Endothelial cell of umbilical vein (primary cell): ENCODE measurements around the gene MLEC. TPM values are rescaled to one million over a fixed set of nuclear protein-coding genes. Genes with fewer than 3 reads are reported as not detected.

ENCODE experiments used
- BruUV-seq: library from RNA; stranded (reverse); fragments of 400-500 nt; replicated peaks from 2 replicates; lab custom pipeline; 2021; lab: Mats Ljungman, UMichigan
- CTCF ChIA-PET: fragments of 300-600, 350-600 bp; sonication (Branson Sonifier 250); formaldehyde crosslinking; loops from one replicate; lab custom pipeline; 2021; ENCODE audit warnings: antibody characterized with exemption, inconsistent platforms; lab: Charles Lee
- POLR2A ChIA-PET: fragments of 300-600, 350-600 bp; sonication (Branson Sonifier 250); formaldehyde crosslinking; loops from one replicate; lab custom pipeline; 2021; ENCODE audit warnings: antibody characterized with exemption, inconsistent platforms; lab: Charles Lee
- DNase-seq: peaks from one replicate; pipeline ENCODE4 v3.0.0-alpha.2; 2011; ENCODE audit warnings: low read depth, low spot score
- FAIRE-seq: peaks from 2 replicates; lab custom pipeline; 2011; peaks lifted over from hg19 to GRCh38; lab: Jason Lieb, UNC
- H2AFZ ChIP-seq: 2 replicates; pipeline ENCODE4 v1.6.0; 2012; ENCODE audit warnings: low read depth, low read length, control low read depth, inconsistent platforms
- H3K27ac ChIP-seq: 2 replicates; pipeline ENCODE4 v1.5.1; 2011; ENCODE audit warnings: low read depth, mild to moderate bottlenecking, control low read depth, low read length, moderate library complexity; ENCODE audit not compliant: insufficient read depth
- H3K27me3 ChIP-seq, 2 experiments: 2 replicates each; pipeline versions ENCODE4 v1.6.0 to v1.6.1; 2011; ENCODE audit warnings: low read length in 2 of 2, mixed read lengths in 1 of 2; ENCODE audit not compliant: control insufficient read depth in 2 of 2, insufficient read depth in 2 of 2
- H3K36me3 ChIP-seq, 2 experiments: 2 replicates in 1 of 2; 3 replicates in 1 of 2; pipeline ENCODE4 v1.5.1; 2011; ENCODE audit warnings: low read length in 2 of 2, mild to moderate bottlenecking in 1 of 2, moderate library complexity in 1 of 2; ENCODE audit not compliant: control insufficient read depth in 2 of 2, insufficient read depth in 2 of 2; ENCODE audit errors: extremely low read depth in 1 of 2
- H3K4me1 ChIP-seq: 3 replicates; pipeline ENCODE4 v1.5.1; 2011; ENCODE audit warnings: mild to moderate bottlenecking, low read length; ENCODE audit not compliant: control insufficient read depth, insufficient read depth; ENCODE audit errors: extremely low read depth
- H3K4me2 ChIP-seq: 2 replicates; pipeline ENCODE4 v1.6.1; 2011; ENCODE audit warnings: low read length, control low read depth, mixed read lengths; ENCODE audit not compliant: insufficient read depth
- H3K4me3 ChIP-seq, 3 experiments: fragments of 200-600 bp in 1 of 3; sonication (generic), shearing (Covaris generic) in 1 of 3; replicated peaks in 1 of 3; 2 replicates each; pipeline ENCODE4 v1.5.1; 2011 to 2016; ENCODE audit warnings: control low read depth in 3 of 3, low read length in 3 of 3, mild to moderate bottlenecking in 2 of 3, inconsistent platforms in 1 of 3, low read depth in 1 of 3, moderate library complexity in 1 of 3; ENCODE audit not compliant: insufficient read depth in 1 of 3
- H3K79me2 ChIP-seq: 2 replicates; pipeline ENCODE4 v1.6.0; 2012; ENCODE audit warnings: low read length, inconsistent platforms; ENCODE audit not compliant: control insufficient read depth, insufficient read depth
- H3K9ac ChIP-seq: replicated peaks from 2 replicates; pipeline ENCODE3; 2011; ENCODE audit warnings: low read length, control low read depth; ENCODE audit not compliant: insufficient read depth; ENCODE audit errors: extremely low read depth
- H3K9me1 ChIP-seq: replicated peaks from 3 replicates; pipeline ENCODE4 v1.6.0; 2011; ENCODE audit warnings: mild to moderate bottlenecking, low read length; ENCODE audit not compliant: control insufficient read depth, insufficient read depth; ENCODE audit errors: extremely low read depth
- H3K9me3 ChIP-seq: replicated peaks from 2 replicates; pipeline ENCODE4 v1.5.1; 2012; ENCODE audit warnings: low read length, inconsistent platforms; ENCODE audit not compliant: control insufficient read depth, insufficient read depth
- H4K20me1 ChIP-seq: replicated peaks from 2 replicates; pipeline ENCODE3; 2011; ENCODE audit warnings: mild to moderate bottlenecking, low read length; ENCODE audit not compliant: control insufficient read depth, insufficient read depth; ENCODE audit errors: extremely low read depth
- EZH2 ChIP-seq: IDR thresholded peaks from 2 replicates; pipeline ENCODE4 v1.6.1; 2012; ENCODE audit warnings: borderline replicate concordance, low read depth, mild to moderate bottlenecking, moderate library complexity, low read length, inconsistent platforms; ENCODE audit not compliant: severe bottlenecking
- FOS ChIP-seq: IDR thresholded peaks from 2 replicates; pipeline ENCODE4 v1.6.1; 2011; ENCODE audit warnings: mild to moderate bottlenecking, low read length, moderate library complexity, borderline replicate concordance; ENCODE audit not compliant: insufficient read depth
- GATA2 ChIP-seq: IDR thresholded peaks from 2 replicates; pipeline ENCODE4 v1.7.0; 2011; ENCODE audit warnings: low read depth, mild to moderate bottlenecking, moderate library complexity, mixed read lengths, low read length; ENCODE audit not compliant: insufficient read length, insufficient read depth
- JUN ChIP-seq: IDR thresholded peaks from 2 replicates; pipeline ENCODE4 v1.6.1; 2011; ENCODE audit warnings: borderline replicate concordance, low read depth; ENCODE audit not compliant: insufficient read length, insufficient read depth
- MYC ChIP-seq: IDR thresholded peaks from one replicate; pipeline ENCODE4 v1.6.1; 2011; ENCODE audit warnings: mild to moderate bottlenecking, low read depth, low read length
- POLR2A ChIP-seq: IDR thresholded peaks from 2 replicates; pipeline ENCODE4 v1.6.1; 2012; ENCODE audit warnings: low read depth, mild to moderate bottlenecking, control low read depth, low read length
- POLR2AphosphoS5 ChIP-seq: IDR thresholded peaks from 2 replicates; pipeline ENCODE4 v1.6.1; 2012; ENCODE audit warnings: low read depth, mild to moderate bottlenecking, control low read depth, low read length, moderate library complexity; ENCODE audit not compliant: insufficient read depth
- dilution Hi-C: fragments of 300-500 bp; cut with MboI; formaldehyde crosslinking; loops from one replicate; pipeline ENCODE4 v1.15.0; 2019; ENCODE audit warnings: low sequenced_read_pairs; ENCODE audit not compliant: extremely low pct_ligation_motif_present
- intact Hi-C: fragments of 100-400 bp; cut with micrococcal nuclease; formaldehyde crosslinking; loops from one replicate; pipeline ENCODE4 v1.10.0; 2022
- polyA plus RNA-seq, 4 experiments: library from polyadenylated mRNA; depleted of rRNA in 3 of 4; stranded (reverse) in 3 of 4; unstranded in 1 of 4; fragments of >200 nt; gene quantifications; 2 replicates each; pipeline versions ENCODE4 v1.2.1 to v1.2.3, GENCODE V29; 2011 to 2012; ENCODE audit warnings: missing spikeins in 1 of 4
- total RNA-seq: library from RNA; stranded (reverse); gene quantifications from 2 replicates; pipeline ENCODE4 v1.2.3, GENCODE V29; 2021
- TF ChIP-seq, protein P1 (sequence below), 2 donors: IDR thresholded peaks; 1 replicate in 1 of 2; 2 replicates in 1 of 2; pipeline ENCODE4 v1.5.1; 2011; ENCODE audit warnings: low read length in 2 of 2, mild to moderate bottlenecking in 2 of 2, moderate library complexity in 2 of 2, control low read depth in 1 of 2, inconsistent platforms in 1 of 2, low read depth in 1 of 2; ENCODE audit not compliant: insufficient read depth in 1 of 2; ENCODE audit errors: extremely low read depth in 1 of 2
- TF ChIP-seq, protein P2 (sequence below): IDR thresholded peaks from 2 replicates; pipeline ENCODE4 v1.6.1; 2011; ENCODE audit not compliant: insufficient read depth, insufficient read length

The MLEC gene
- total and polyA plus RNA-seq, 2 donors (not counting 3 experiments of a cell fraction or from before 2014, with no cell fraction given), result 28.4 to 144 TPM

DNA sequence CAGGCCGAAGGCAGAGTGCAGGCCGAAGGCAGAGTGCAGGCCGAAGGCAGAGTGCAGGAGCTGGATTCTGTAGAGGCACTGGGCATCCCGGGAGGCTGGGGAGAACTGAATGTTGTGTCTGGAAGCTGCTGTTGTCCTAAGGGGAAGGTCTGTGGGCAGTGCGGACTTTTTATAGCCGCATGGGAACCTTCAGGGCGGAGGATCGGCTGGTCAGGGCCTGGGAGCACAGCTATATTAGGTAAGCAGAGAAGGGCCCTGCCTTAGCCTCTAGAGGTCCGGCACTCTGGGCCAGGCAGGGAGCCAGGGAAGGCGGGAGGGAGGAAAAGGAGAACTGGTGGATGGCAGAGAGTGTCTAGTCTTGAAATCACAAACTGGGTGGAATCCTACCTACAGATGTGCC lies 32.3 kb upstream of the MLEC start:
- POLR2A ChIA-PET, result no interaction called here
- CTCF ChIA-PET, result interaction anchor here (1.3 kb wide), 1 partner anchor 23 kb away, joined by 4 read pairs; no protein-coding TSS in a partner anchor
- TF ChIP-seq POLR2A (no peak), MYC (no peak), POLR2AphosphoS5 (no peak), FOS (no peak), GATA2 (no peak), EZH2 (no peak), JUN (no peak)
- TF ChIP-seq, protein P1, sequence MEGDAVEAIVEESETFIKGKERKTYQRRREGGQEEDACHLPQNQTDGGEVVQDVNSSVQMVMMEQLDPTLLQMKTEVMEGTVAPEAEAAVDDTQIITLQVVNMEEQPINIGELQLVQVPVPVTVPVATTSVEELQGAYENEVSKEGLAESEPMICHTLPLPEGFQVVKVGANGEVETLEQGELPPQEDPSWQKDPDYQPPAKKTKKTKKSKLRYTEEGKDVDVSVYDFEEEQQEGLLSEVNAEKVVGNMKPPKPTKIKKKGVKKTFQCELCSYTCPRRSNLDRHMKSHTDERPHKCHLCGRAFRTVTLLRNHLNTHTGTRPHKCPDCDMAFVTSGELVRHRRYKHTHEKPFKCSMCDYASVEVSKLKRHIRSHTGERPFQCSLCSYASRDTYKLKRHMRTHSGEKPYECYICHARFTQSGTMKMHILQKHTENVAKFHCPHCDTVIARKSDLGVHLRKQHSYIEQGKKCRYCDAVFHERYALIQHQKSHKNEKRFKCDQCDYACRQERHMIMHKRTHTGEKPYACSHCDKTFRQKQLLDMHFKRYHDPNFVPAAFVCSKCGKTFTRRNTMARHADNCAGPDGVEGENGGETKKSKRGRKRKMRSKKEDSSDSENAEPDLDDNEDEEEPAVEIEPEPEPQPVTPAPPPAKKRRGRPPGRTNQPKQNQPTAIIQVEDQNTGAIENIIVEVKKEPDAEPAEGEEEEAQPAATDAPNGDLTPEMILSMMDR (IDR thresholded peaks at IDR 0.05; ENCODE audit: extremely low read depth in 1 of 2, insufficient read depth in 1 of 2, low read depth in 1 of 2, low read length in 2 of 2), result no peak
- TF ChIP-seq, protein P2, sequence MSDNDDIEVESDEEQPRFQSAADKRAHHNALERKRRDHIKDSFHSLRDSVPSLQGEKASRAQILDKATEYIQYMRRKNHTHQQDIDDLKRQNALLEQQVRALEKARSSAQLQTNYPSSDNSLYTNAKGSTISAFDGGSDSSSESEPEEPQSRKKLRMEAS, result no peak
- DNase-seq (no peak), FAIRE-seq (no peak)
- no peaks in the 10 kb centered on the region for H3K9me1 ChIP-seq
- H3K4me3 ChIP-seq, result no peak overlapping the region
- no TSS peak for BruUV-seq
- no peak overlapping the region for H3K9ac ChIP-seq
- H3K36me3 ChIP-seq, result no peaks in the 10 kb centered on the region
- H3K79me2 ChIP-seq, result no peaks in the 10 kb centered on the region
- no peak overlapping the region for H3K4me2 ChIP-seq
- H3K4me1 ChIP-seq, result peaks cover 1% of the 10 kb centered on the region
- H2AFZ ChIP-seq, result no peak overlapping the region
- no peak overlapping the region for H3K27ac ChIP-seq
- dilution Hi-C loops (no loop called here), intact Hi-C loops (no loop called here)
- no peaks in the 10 kb centered on the region for H3K9me3 ChIP-seq
- peaks cover 27% of the 10 kb centered on the region in 2 experiments for H3K27me3 ChIP-seq
- H4K20me1 ChIP-seq, result no peaks in the 10 kb centered on the region
